AG04450 (cell line): ENCODE measurements around the gene ESR2. TPM values are rescaled to one million over a fixed set of nuclear protein-coding genes. Genes with fewer than 3 reads are reported as not detected.

ENCODE experiments used
- CTCF ChIA-PET: fragments of 300-600, 350-600 bp; formaldehyde crosslinking; extraction: SDS; loops from one replicate; lab custom pipeline; 2022; ENCODE audit warnings: antibody characterized with exemption, inconsistent platforms; lab: Charles Lee
- POLR2A ChIA-PET: fragments of 350-600 bp; formaldehyde crosslinking; extraction: SDS; loops from one replicate; lab custom pipeline; 2021; ENCODE audit warnings: antibody characterized with exemption, inconsistent platforms; lab: Yijun Ruan, JAX
- DNase-seq: peaks from one replicate; pipeline ENCODE4 v3.0.0-alpha.2; 2011; ENCODE audit warnings: low read depth, low spot score
- H3K27ac ChIP-seq: one replicate; pipeline ENCODE4 v1.5.1; 2012; ENCODE audit warnings: low read depth, low read length, control low read depth
- H3K27me3 ChIP-seq: one replicate; pipeline ENCODE4 v1.6.0; 2012; ENCODE audit warnings: low read length; ENCODE audit not compliant: control insufficient read depth, insufficient read depth
- H3K4me3 ChIP-seq: 2 replicates; pipeline ENCODE4 v1.5.1; 2011; ENCODE audit warnings: mild to moderate bottlenecking, low read depth, low read length, control low read depth
- H3K9me3 ChIP-seq: 2 replicates; pipeline ENCODE4 v1.5.1; 2012; ENCODE audit warnings: low read length; ENCODE audit not compliant: control insufficient read depth, insufficient read depth
- polyA plus RNA-seq: library from polyadenylated mRNA; depleted of rRNA; stranded (reverse); fragments of >200 nt; gene quantifications from 2 replicates; pipeline ENCODE4 v1.2.3, GENCODE V29; 2011
- TF ChIP-seq, protein P1 (sequence below): IDR thresholded peaks from 2 replicates; pipeline ENCODE4 v1.5.1; 2011; ENCODE audit warnings: low read depth, low read length, control low read depth, inconsistent platforms

ESR2 gene
- polyA plus RNA-seq, 1 experiment, result 0.04 TPM

DNA sequence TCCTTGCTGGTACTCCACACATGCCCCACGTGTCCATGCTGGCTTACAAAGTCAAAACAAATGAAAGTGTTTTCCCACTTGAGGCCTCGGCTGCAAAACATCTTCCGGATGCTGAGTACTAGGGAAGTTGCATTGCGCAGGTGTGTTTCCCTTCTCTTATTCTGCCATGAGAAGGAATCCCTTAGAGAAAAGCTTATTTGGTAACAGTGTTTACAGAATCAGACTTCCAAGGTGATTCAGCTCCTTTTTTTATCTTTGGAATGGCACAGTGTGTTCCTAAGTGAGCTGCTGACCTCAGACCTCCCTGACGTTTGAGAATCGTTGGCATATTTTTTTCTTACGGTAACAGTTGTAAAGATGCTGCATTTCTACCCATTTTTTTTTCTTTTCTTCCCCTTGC is 211.3 kb downstream of the ESR2 start:
- no peak for DNase-seq
- Histone ChIP-seq H3K4me3 (no peak overlapping the region), H3K27me3 (no peaks in the 10 kb centered on the region), H3K9me3 (no peaks in the 10 kb centered on the region), H3K27ac (no peak overlapping the region)
- CTCF ChIA-PET, result no interaction called here
- TF ChIP-seq, protein P1, sequence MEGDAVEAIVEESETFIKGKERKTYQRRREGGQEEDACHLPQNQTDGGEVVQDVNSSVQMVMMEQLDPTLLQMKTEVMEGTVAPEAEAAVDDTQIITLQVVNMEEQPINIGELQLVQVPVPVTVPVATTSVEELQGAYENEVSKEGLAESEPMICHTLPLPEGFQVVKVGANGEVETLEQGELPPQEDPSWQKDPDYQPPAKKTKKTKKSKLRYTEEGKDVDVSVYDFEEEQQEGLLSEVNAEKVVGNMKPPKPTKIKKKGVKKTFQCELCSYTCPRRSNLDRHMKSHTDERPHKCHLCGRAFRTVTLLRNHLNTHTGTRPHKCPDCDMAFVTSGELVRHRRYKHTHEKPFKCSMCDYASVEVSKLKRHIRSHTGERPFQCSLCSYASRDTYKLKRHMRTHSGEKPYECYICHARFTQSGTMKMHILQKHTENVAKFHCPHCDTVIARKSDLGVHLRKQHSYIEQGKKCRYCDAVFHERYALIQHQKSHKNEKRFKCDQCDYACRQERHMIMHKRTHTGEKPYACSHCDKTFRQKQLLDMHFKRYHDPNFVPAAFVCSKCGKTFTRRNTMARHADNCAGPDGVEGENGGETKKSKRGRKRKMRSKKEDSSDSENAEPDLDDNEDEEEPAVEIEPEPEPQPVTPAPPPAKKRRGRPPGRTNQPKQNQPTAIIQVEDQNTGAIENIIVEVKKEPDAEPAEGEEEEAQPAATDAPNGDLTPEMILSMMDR, result no peak
- POLR2A ChIA-PET, result no interaction called here

DNA sequence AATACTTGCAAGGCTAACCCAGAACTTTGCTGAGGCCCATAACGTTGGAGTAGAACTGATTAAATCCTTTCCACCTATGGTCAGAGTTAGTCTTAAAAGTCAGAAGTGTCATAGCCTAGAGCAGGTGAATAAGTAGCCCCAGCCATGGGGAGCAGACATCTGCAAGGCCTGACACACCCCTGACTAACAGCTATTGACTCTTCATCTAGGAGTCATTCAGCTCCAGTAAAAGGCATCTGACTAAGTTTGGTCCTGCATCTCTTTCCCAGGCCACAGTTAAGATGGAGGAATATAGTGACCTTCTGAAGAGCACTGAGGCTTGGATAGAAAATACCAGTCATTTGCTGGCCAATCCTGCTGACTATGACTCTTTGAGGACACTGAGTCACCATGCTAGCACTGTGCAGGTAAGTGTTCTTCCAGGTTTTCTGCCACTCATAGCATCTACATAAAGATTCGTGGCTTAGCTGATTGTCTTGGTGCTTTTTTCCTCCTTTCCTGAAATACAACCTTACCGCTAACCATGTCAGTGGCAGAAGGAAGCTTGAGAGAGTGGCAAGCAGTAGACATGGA is 212.9 kb downstream of the ESR2 start:
- ChIA-PET CTCF (interaction anchor here (0.9 kb wide), 1 partner anchor 222 kb away, joined by 3 read pairs; no protein-coding TSS in a partner anchor), POLR2A (no interaction called here)
- DNase-seq, result no peak
- TF ChIP-seq, protein P1, result no peak
- no peak overlapping the region for H3K4me3 ChIP-seq
- H3K27me3 ChIP-seq, result no peaks in the 10 kb centered on the region
- no peak overlapping the region for H3K27ac ChIP-seq
- H3K9me3 ChIP-seq, result no peaks in the 10 kb centered on the region

DNA sequence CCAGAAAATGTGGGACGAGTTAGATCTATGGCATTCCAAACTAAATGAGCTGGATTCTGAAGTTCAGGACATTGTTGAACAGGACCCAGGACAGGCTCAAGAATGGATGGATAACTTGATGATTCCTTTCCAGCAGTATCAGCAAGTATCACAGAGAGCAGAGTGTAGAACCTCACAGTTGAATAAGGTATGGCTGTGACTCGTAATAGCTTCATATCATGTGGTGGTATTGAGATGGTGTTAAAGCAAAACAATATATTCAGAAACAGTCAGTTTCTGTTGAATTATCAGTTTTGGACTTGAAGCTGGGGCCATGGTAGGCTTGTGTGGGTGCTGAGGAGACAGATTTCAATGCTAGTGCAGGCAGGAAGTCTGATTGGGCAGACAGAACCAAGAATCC is 213.7 kb downstream of the ESR2 start:
- TF ChIP-seq, protein P1, result no peak
- CTCF ChIA-PET, result no interaction called here
- H3K27ac ChIP-seq, result no peak overlapping the region

DNA sequence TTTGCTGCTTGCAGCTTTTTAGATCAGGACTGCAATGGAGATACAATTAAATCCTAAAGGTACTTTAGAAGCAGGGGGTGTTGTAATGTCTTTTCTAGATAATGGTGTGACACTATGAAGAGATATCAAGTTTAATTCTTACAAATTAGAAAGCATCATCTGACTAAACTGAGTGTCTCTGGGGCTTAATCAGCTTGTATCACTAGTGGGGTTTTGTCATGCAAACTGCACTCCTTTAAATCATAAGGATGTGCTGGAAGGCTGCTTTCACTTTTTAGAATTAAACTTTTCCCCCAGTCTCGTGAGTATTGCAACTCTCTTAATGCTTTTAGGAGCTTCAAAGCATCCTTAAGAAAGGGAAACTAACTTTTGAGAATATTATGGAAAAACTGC is 218.6 kb downstream of the ESR2 start:
- POLR2A ChIA-PET, result no interaction called here
- CTCF ChIA-PET, result interaction anchor here (0.8 to 1.5 kb wide), 2 partner anchors 13 to 228 kb away, joined by 3 to 6 read pairs; no protein-coding TSS in a partner anchor
- no peak for DNase-seq
- Histone ChIP-seq H3K27me3 (no peaks in the 10 kb centered on the region), H3K4me3 (no peak overlapping the region), H3K9me3 (no peaks in the 10 kb centered on the region), H3K27ac (no peak overlapping the region)
- TF ChIP-seq, protein P1, result no peak

More for the DNA sequence above, 213.7 kb downstream of the ESR2 start:
- Histone ChIP-seq H3K27me3 (no peaks in the 10 kb centered on the region), H3K9me3 (no peaks in the 10 kb centered on the region), H3K4me3 (no peak overlapping the region)
- DNase-seq, result no peak
- POLR2A ChIA-PET, result no interaction called here

DNA sequence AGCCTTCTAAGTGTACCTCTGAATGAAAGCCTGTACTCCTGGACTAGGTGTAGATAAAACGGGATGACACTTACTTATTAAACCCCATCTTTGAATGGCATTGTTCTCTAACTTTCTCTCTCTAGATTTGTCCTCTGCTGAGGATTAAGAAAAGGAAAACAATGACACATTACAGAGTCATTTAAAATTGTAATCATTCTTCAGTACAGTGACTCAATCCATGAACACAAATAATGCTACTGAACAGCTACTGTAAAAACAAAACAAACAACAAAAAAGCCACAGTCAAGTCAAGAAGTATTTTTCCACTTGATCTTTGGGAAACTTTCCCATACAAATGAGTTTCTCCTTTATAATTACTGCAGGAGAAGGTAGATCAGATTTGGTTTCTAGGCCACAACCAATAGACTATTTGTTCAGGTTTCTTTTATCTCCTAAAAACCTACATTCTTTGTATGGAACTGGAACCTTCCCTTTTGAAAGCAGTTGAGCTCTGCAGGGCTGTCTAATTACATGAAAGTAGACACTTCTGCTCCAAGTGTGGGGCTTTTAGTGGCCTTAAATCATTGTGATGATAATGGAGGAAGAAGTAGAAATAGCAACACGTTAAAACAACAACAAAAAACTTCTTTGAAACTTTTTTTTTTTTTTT is 219.1 kb downstream of the ESR2 start:
- no peak overlapping the region for H3K27ac ChIP-seq
- TF ChIP-seq, protein P1, result no peak
- no peak overlapping the region for H3K4me3 ChIP-seq
- ChIA-PET CTCF (interaction anchor here (0.8 to 1.5 kb wide), 2 partner anchors 12 to 228 kb away, joined by 3 to 6 read pairs; no protein-coding TSS in a partner anchor), POLR2A (no interaction called here)
- H3K27me3 ChIP-seq, result no peaks in the 10 kb centered on the region
- no peaks in the 10 kb centered on the region for H3K9me3 ChIP-seq
- DNase-seq, result no peak
